Heart right ventricle (tissue), 16 donors: Measurements from ENCODE around the gene KRT78. TPM values are rescaled to one million over a fixed set of nuclear protein-coding genes. Genes with fewer than 3 reads are reported as not detected.

Experiments used
- ATAC-seq, 8 donors: fragments of 200-7000 bp; cut with Tn5 transposase; one replicate each; pipeline ENCODE4 v1.9.1; 2020; ENCODE audit warnings: mild to moderate bottlenecking in 8 of 8, moderate library complexity in 8 of 8, moderate number of reproducible peaks in 1 of 8
- DNase-seq, 2 donors: peaks; one replicate each; pipeline ENCODE4 v3.0.0-alpha.2; 2020
- H3K27ac ChIP-seq, 10 donors: fragments of 200-600 bp; sonication (generic) in 2 of 10; one replicate each; pipeline versions ENCODE4 v1.5.0 to v1.8.0; 2020 to 2022; ENCODE audit warnings: mild to moderate bottlenecking in 3 of 10
- H3K27me3 ChIP-seq, 7 donors: fragments of 200-600 bp; one replicate each; pipeline ENCODE4 v1.8.0; 2021 to 2022; ENCODE audit warnings: mild to moderate bottlenecking in 2 of 7
- H3K36me3 ChIP-seq, 9 donors: fragments of 200-600 bp; sonication (generic) in 1 of 9; one replicate each; pipeline versions ENCODE4 v1.5.0 to v1.8.0; 2020 to 2022; ENCODE audit warnings: mild to moderate bottlenecking in 2 of 9
- H3K4me1 ChIP-seq, 9 donors: fragments of 200-600 bp; sonication (generic) in 1 of 9; one replicate each; pipeline versions ENCODE4 v1.5.0 to v1.8.0; 2020 to 2022; ENCODE audit warnings: mild to moderate bottlenecking in 4 of 9
- H3K4me3 ChIP-seq, 10 donors: fragments of 200-600 bp; sonication (generic) in 2 of 10; one replicate each; pipeline versions ENCODE4 v1.5.0 to v1.8.0; 2020 to 2022; ENCODE audit warnings: mild to moderate bottlenecking in 7 of 10, moderate library complexity in 2 of 10
- H3K9me3 ChIP-seq, 11 donors: fragments of 200-600 bp in 10 of 11; sonication (generic) in 2 of 11; one replicate each; pipeline versions ENCODE4 v1.5.0 to v1.8.0; 2013 to 2022; ENCODE audit warnings: mild to moderate bottlenecking in 2 of 11, control low read depth in 1 of 11, moderate library complexity in 1 of 11
- WGBS, 2 donors: extraction: QIAGEN DNeasy Blood & Tissue Kit; methylation state at CpG; one replicate each; pipeline ENCODE4 v1.1.7; 2013; ENCODE audit warnings: inconsistent platforms in 1 of 2; 5-methylcytosine and 5-hydroxymethylcytosine counted together
- intact Hi-C, 10 donors: fragments of 100-400 bp; cut with DNase I; formaldehyde crosslinking; loops; one replicate each; pipeline versions ENCODE4 v1.11.1 to v1.14.2; 2022
- polyA plus RNA-seq, 2 donors: library from polyadenylated mRNA; stranded (reverse); fragments of 200-250 nt; gene quantifications; one replicate each; pipeline ENCODE4 v1.2.3, GENCODE V29; 2013
- total RNA-seq, 10 donors: library from RNA; stranded (reverse); fragmentation: NEBNext Ultra II Directional in 3 of 10; extraction: Animal tissue kit (Norgen Biotek cat#: 25700) in 3 of 10; gene quantifications; one replicate each; pipeline versions ENCODE4 v1.2.1 to v1.2.4, GENCODE V29; 2021 to 2023
- TF ChIP-seq, protein P1 (sequence below), 9 donors: fragments of 200-600 bp; sonication (generic) in 2 of 9; IDR thresholded peaks; one replicate each; pipeline versions ENCODE4 v1.5.0 to v1.8.0; 2021 to 2022; ENCODE audit warnings: antibody characterized with exemption in 9 of 9, mild to moderate bottlenecking in 5 of 9, moderate library complexity in 1 of 9
- donor health status: Arrhythmogenic right ventricular cardiomyopathy.
- donor health status: ischemic (EF 13 %, LVEDD 7.1; RV severe dilation, severe dysfunction).
- donor health status: healthy with polysubstance abuse.
- donor health status: DM: no; HTN: yes; CAD: no.
- donor health status: DM: no; HTN: no; CAD: no.
- donor health status: ischemic (EF 25% LVEDD 6.9; RV normal size, moderate dysfunction).
- donor health status: ischemic (EF 25% LVEDD 5.7; RV mildly dilated, moderate dysfunction).
- donor health status: healthy.
- donor health status: DM: yes; HTN: yes; CAD: no.
- donor health status: Ischemic cardiomyopathy.
- donor health status: ischemic (EF 35%, LVEDD 5.7; RV mildly dilated, moderate dysfunction).
- donor health status: nonischemic (EF 11% LVEDD 7.7; RV severe dilation, severe dysfunction).
- donor health status: DM: yes; HTN: yes; CAD: no.
- donor health status: PGD.
- donor health status: ischemic (EF 29% LVEDD 5.4; RV normal size, mild dysfunction).
- donor health status: nonischemic (EF 23%, LVEDD 6.1; RV moderate dilation, normal function).

Gene KRT78
- total and polyA plus RNA-seq, 12 donors: 0.07 TPM; not detected in 11

- DNase-seq (no peak), ATAC-seq (no peak)
- H3K27me3 ChIP-seq: peaks cover 0 to 42% (median 23%) of the 10 kb centered on the region in 7 donors
- WGBS, 2 donors: 72% methylated on average over 9 of the region's 9 CpGs
- intact Hi-C loops: no loop called here
- no peaks in the 10 kb centered on the region for H3K36me3 ChIP-seq
- no peaks in the 10 kb centered on the region for H3K9me3 ChIP-seq
- no peak overlapping the region for H3K27ac ChIP-seq
- peaks cover 0 to 6% (median 0%) of the 10 kb centered on the region in 9 donors for H3K4me1 ChIP-seq
- TF ChIP-seq, protein P1, sequence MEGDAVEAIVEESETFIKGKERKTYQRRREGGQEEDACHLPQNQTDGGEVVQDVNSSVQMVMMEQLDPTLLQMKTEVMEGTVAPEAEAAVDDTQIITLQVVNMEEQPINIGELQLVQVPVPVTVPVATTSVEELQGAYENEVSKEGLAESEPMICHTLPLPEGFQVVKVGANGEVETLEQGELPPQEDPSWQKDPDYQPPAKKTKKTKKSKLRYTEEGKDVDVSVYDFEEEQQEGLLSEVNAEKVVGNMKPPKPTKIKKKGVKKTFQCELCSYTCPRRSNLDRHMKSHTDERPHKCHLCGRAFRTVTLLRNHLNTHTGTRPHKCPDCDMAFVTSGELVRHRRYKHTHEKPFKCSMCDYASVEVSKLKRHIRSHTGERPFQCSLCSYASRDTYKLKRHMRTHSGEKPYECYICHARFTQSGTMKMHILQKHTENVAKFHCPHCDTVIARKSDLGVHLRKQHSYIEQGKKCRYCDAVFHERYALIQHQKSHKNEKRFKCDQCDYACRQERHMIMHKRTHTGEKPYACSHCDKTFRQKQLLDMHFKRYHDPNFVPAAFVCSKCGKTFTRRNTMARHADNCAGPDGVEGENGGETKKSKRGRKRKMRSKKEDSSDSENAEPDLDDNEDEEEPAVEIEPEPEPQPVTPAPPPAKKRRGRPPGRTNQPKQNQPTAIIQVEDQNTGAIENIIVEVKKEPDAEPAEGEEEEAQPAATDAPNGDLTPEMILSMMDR (IDR thresholded peaks at IDR 0.05): no peak
- no peak overlapping the region for H3K4me3 ChIP-seq
Measured at GRCh38 chr12:52815676-52816588, 32.9 kb downstream of the KRT78 start.

GRCh38 chr12:52815161-52815560 lies 33.6 kb downstream of the KRT78 start:
- no peak for DNase-seq
- Histone ChIP-seq H3K4me3 (no peak overlapping the region), H3K4me1 (peaks cover 0 to 6% (median 0%) of the 10 kb centered on the region in 9 donors), H3K9me3 (no peaks in the 10 kb centered on the region), H3K27ac (no peak overlapping the region), H3K27me3 (peaks cover 0 to 46% (median 23%) of the 10 kb centered on the region in 7 donors), H3K36me3 (no peaks in the 10 kb centered on the region)
- intact Hi-C loops: no loop called here
- TF ChIP-seq, protein P1 (IDR thresholded peaks at IDR 0.05): no peak
- WGBS, 2 donors: 85 to 97% methylated on average over 4 of the region's 4 CpGs
- no peak for ATAC-seq

- Histone ChIP-seq H3K4me1 (peaks cover 0 to 6% (median 0%) of the 10 kb centered on the region in 9 donors), H3K9me3 (no peaks in the 10 kb centered on the region), H3K27me3 (peaks cover 0 to 46% (median 23%) of the 10 kb centered on the region in 7 donors), H3K4me3 (no peak overlapping the region), H3K27ac (no peak overlapping the region), H3K36me3 (no peaks in the 10 kb centered on the region)
- intact Hi-C loops: no loop called here
- WGBS, 2 donors: 79% methylated on average over 4 of the region's 4 CpGs
- ATAC-seq: no peak
- TF ChIP-seq, protein P1 (IDR thresholded peaks at IDR 0.05): no peak
- DNase-seq: no peak
Measured at GRCh38 chr12:52814710-52815155, 34.1 kb downstream of the KRT78 start.

DNA sequence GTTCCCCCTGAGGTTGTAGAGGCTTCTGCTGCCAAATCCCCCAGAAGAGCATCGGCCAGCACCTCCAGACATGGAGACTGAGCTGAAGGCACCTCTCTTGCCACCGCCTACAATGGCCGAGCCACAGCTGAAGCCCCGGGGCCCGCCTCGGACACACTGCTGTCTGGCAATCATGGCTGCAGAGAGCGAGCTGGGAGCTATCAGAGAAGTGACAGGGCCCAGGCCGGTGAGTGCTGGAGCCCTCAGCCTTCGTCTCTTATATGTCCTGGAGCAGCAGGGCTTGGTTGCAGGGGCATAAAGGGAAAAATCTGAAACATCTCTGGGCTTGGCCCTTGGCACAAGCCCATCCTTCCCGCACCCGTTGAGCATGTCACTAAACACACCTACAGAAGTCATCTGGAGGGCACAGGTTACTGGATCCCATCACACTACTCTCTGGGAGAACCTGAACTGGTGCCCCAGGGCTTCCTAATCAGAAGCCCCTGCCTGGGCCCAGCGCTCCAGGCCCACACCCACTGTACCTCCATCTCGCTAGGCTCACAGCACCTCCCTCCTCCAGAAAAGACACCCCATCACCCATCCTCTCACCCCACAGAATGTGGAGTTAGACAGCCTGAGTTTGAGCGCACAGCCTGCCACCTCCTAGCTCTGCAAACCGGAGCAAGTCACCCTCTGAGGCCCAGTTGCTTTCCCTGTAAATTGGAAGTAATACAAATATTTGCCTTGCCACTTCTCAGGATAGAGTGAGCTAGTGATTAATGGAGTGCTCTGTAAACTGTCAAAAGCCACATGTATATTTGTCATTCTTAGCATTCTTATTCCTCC lies 34.7 kb downstream of the KRT78 start, which contains the start of gene KRT4:
TSS of gene KRT4 (minus strand) at position 232 of the 825 bp plus-strand sequence. CDS start at position 174, 58 bp downstream.
- intact Hi-C loops: no loop called here
- TF ChIP-seq, protein P1 (IDR thresholded peaks at IDR 0.05): no peak
- H3K27ac ChIP-seq: no peak within 1 kb of the TSS
- H3K27me3 ChIP-seq: peaks cover 0 to 44% (median 19%) of the 10 kb centered on the region in 7 donors
- H3K4me3 ChIP-seq: no peak within 1 kb of the TSS
- H3K9me3 ChIP-seq: no peaks in the 10 kb centered on the region
- no peak for DNase-seq
- no peaks in the 10 kb centered on the region for H3K36me3 ChIP-seq
- H3K4me1 ChIP-seq: peaks cover 0 to 6% (median 0%) of the 10 kb centered on the region in 9 donors
- ATAC-seq: peak in 1 of 8 donors; percentile 46
- 74 to 77% methylated on average over 15 of the region's 15 CpGs for WGBS, 2 donors
